VCaP (cell line): ENCODE data around the gene ZMYND8.

Experiments
- H3K27ac ChIP-seq: fragments of 450-650 bp; 2 replicates; pipeline ENCODE4 v1.5.1; 2017
- TF ChIP-seq, protein P1 (sequence below): fragments of 450-650 bp; conservative IDR thresholded peaks from 2 replicates; pipeline ENCODE4 v1.5.1; 2017; ENCODE audit warnings: mild to moderate bottlenecking, moderate library complexity

The ZMYND8 gene

DNA sequence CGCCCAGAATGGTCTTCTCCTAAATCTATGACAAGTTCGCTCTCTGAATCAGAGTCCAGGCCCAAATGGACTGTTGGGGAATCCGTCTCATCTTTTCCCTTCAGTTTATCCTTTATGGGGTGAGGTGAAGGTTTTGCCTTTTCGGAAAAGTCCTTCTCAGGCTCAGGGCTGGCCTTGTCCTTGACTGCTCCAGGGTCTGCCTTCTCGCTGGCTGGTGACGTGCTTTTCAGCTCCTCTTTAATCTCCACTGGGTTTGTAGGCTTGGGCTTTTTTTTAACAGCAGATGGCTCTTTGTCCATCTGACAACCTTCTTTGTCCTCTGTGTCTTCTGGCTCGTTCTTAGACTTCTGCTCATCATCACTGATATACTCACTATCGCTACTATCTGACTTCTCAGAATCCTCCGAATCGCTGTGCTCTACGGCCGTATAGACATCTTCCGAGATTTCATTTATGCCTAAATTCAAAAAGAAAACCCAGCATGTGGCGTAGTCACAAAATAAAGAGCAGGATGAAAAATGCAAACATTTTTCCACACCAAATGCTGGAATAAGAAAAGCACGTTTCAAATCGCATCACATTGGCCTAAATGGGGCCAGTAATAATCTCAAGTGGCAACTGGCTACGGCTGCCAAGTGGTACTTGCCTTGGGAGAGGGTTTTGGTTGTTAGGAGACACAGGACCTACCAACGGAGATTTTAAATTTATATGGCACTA lies 110.3 kb downstream of the ZMYND8 start:
- H3K27ac ChIP-seq = peak overlapping the region; percentile 81; the same call in 1 of the 2 replicates
- TF ChIP-seq, protein P1, sequence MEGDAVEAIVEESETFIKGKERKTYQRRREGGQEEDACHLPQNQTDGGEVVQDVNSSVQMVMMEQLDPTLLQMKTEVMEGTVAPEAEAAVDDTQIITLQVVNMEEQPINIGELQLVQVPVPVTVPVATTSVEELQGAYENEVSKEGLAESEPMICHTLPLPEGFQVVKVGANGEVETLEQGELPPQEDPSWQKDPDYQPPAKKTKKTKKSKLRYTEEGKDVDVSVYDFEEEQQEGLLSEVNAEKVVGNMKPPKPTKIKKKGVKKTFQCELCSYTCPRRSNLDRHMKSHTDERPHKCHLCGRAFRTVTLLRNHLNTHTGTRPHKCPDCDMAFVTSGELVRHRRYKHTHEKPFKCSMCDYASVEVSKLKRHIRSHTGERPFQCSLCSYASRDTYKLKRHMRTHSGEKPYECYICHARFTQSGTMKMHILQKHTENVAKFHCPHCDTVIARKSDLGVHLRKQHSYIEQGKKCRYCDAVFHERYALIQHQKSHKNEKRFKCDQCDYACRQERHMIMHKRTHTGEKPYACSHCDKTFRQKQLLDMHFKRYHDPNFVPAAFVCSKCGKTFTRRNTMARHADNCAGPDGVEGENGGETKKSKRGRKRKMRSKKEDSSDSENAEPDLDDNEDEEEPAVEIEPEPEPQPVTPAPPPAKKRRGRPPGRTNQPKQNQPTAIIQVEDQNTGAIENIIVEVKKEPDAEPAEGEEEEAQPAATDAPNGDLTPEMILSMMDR = no peak

DNA sequence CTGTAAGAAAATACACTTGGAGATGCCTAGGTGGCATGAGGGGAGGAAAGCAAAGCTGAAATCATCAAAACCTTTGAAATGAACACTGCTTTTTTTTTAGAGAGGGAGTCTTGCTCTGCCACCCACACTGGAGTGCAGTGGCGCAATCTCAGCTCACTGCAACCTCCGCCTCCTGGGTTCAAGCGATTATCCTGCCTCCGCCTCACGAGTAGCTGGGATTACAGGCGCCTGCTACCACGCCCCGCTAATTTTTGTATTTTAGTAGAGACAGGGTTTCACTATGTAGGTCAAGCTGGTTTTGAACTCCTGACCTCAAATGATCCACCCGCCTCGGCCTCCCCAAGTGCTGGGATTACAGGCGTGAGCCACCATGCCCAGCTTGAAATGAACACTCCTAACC lies 111.3 kb downstream of the ZMYND8 start:
- peak overlapping the region; percentile 81 for H3K27ac ChIP-seq

- peak overlapping the region; percentile 81 for H3K27ac ChIP-seq
- TF ChIP-seq, protein P1 = no peak
Measured at GRCh38 chr20:47244451-47244850, 112.0 kb downstream of the ZMYND8 start.

DNA sequence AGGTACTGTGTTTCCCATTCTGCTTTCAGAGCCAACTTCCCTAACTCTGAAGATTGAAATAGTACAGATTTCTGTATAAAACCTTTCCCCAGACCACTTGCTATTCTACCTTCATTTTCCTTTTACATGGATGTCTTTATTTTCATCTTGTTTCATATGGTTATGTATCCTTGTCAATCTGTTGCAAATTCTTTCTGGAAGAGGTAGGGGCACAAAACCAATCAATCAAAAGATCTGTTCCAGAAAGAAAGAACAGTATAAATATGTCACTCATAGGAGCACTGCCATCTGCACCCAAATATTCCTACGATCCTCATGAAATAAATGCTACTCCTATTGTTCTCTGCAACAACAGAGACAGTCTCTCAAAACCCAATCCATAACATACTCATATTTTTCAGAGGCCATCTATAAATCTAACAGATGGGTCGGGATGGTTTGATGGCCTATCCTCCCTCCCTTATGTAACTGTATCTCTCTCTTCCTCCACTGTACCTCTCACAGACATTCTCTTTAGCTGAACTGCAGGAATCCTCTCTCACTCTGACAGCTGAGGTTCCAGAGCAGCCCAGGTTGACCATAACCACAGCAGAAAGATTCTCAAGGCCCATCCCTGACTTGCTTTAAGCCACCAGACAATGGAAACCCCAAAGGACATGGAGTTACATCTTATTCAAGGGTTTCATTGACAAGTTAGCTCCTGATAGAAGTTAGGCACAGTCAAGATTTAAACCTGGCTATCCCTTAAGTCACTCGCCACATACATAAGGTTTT lies 112.8 kb downstream of the ZMYND8 start:
- H3K27ac ChIP-seq = peak overlapping the region; percentile 81
- TF ChIP-seq, protein P1 = no peak

GRCh38 chr20:47243003-47243402 lies 113.5 kb downstream of the ZMYND8 start:
- H3K27ac ChIP-seq = peak overlapping the region; percentile 81
- TF ChIP-seq, protein P1 = no peak

- TF ChIP-seq, protein P1 = no peak
- H3K27ac ChIP-seq = peak overlapping the region; percentile 81
Measured at GRCh38 chr20:47241345-47241781, 115.1 kb downstream of the ZMYND8 start.

DNA sequence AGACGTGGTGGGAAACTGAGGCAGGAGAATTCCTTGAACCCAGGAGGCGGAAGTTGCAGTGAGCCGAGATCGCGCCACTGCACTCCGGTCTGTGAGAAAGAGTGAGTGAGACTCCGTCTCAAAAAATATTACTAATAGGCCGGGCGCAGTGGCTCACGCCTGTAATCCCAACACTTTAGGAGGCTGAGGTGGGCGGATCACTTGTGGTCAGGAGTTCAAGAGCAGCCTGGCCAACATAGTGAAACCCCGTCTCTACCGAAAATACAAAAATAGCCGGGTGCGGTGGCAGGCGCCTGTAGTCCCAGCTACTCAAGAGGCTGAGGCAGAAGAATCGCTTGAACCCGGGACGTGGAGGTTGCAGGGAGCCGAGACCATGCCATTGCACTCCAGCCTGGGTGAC lies 116.4 kb downstream of the ZMYND8 start:
- peak overlapping the region; percentile 4; the same call in 1 of the 2 replicates for H3K27ac ChIP-seq

DNA sequence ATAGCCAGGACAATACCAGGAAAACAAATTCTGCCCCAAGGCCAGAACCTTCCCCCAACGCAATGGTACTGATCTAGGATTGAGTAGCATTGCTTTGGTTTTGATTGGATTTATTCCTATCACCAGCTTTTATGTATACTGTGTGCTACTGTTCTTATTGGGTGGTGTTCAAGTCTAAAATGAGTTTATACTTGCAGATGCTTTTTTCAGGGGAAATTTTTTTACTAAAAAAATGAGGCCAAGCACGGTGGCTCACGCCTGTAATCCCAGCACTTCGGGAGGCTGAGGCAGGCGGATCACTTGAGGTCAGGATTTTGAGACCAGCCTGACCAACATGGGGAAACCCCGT lies 116.8 kb downstream of the ZMYND8 start:
- H3K27ac ChIP-seq = peak overlapping the region; percentile 4; the same call in 1 of the 2 replicates
- TF ChIP-seq, protein P1 = no peak
